Skeletal muscle satellite cell (primary cell): ENCODE results near the gene PRR11.
"Not testable (repeated sequence)": the region's sequence is repeated elsewhere in the genome, so short reads cannot be mapped to it uniquely, and the experiment has no call there.

Source experiments
- H3K27me3 ChIP-seq: 2 replicates; pipeline ENCODE4 v1.7.0; 2013; ENCODE audit warnings: low read length; ENCODE audit not compliant: control insufficient read depth, insufficient read depth
- H3K36me3 ChIP-seq: 2 replicates; pipeline ENCODE4 v1.7.0; 2013; ENCODE audit warnings: mild to moderate bottlenecking, control low read depth, low read length; ENCODE audit not compliant: insufficient read depth
- H3K4me1 ChIP-seq: 2 replicates; pipeline ENCODE4 v1.7.0; 2013; ENCODE audit warnings: low read length; ENCODE audit not compliant: control insufficient read depth, insufficient read depth
- H3K4me2 ChIP-seq: 2 replicates; pipeline ENCODE4 v1.7.0; 2013; ENCODE audit warnings: mild to moderate bottlenecking, low read length
- H3K4me3 ChIP-seq: 2 replicates; pipeline ENCODE4 v1.7.0; 2013; ENCODE audit warnings: low read length
- H3K9ac ChIP-seq: 2 replicates; pipeline ENCODE4 v1.7.0; 2013; ENCODE audit warnings: mild to moderate bottlenecking, low read depth, low read length, moderate library complexity
- H3K9me3 ChIP-seq: replicated peaks from 2 replicates; pipeline ENCODE4 v1.7.0; 2013; ENCODE audit warnings: mild to moderate bottlenecking, control low read depth, low read length

Gene PRR11

GRCh38 chr17:59154292-59154720 is 1.2 kb upstream of the PRR11 start:
- Histone ChIP-seq H3K9ac (peak overlapping the region; percentile 91), H3K4me1 (peaks cover 54% of the 10 kb centered on the region)

DNA sequence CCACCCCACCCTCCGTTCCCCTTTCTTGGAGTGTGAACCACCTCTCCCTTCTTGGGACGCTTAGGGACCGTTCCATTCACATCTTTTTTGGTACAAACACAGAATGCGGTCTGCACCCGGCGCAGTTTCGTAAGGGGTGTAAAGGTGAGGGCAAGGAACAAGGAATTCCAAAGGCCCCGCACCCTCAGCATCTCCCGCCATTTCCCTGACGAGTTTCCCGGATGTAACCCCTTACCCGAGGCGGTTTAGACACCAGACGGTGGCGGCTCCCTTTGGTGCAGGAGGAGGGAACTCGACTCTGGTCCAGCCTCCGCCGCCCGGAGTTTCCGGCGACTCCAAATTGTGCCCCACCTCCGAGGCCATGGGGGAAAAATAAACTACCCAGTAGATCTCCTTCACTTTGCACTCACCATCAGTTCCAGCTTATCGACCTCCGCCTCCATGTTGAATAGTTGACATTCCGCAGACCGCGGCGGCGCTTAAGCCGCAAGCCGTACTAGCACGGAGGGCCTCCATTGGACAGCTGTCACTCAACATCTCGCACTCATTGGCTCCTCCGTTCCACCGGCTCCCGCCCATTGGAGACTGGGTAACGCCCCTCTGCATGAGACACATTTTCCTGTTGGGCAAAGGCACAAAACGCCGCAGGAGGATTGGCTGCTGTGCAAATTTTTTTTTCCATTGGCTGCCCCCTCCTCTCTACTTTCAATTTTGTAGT is 666 bp upstream of the PRR11 start, which contains the start of gene SKA2:
SKA2 (minus strand) TSS at position 466 of the 718 bp plus-strand sequence; CDS start at position 443, 23 bp downstream.
- Histone ChIP-seq H3K36me3 (no peaks in the 10 kb centered on the region), H3K27me3 (no peaks in the 10 kb centered on the region), H3K9ac (peak within 1 kb of the TSS; percentile 91), H3K9me3 (no peaks in the 10 kb centered on the region), H3K4me2 (peak within 1 kb of the TSS; percentile 79), H3K4me3 (peak within 1 kb of the TSS; percentile 85), H3K4me1 (peaks cover 51% of the 10 kb centered on the region)

More at GRCh38 chr17:59154292-59154720, 1.2 kb upstream of the PRR11 start:
- H3K27me3 ChIP-seq = no peaks in the 10 kb centered on the region
- H3K9me3 ChIP-seq = no peaks in the 10 kb centered on the region
- no peaks in the 10 kb centered on the region for H3K36me3 ChIP-seq
- peak overlapping the region; percentile 76 for H3K4me2 ChIP-seq
- peak overlapping the region; percentile 85 for H3K4me3 ChIP-seq

GRCh38 chr17:59160157-59161025 is 4.8 kb downstream of the PRR11 start:
- H3K36me3 ChIP-seq = no peaks in the 10 kb centered on the region
- no peak overlapping the region for H3K4me3 ChIP-seq
- no peaks in the 10 kb centered on the region for H3K9me3 ChIP-seq
- no peaks in the 10 kb centered on the region for H3K27me3 ChIP-seq
- H3K4me1 ChIP-seq = peaks cover 27% of the 10 kb centered on the region
- peak overlapping the region; percentile 53 for H3K4me2 ChIP-seq
- no peak overlapping the region for H3K9ac ChIP-seq

GRCh38 chr17:59161477-59161876 is 5.9 kb downstream of the PRR11 start:
- no peak overlapping the region for H3K4me3 ChIP-seq
- no peaks in the 10 kb centered on the region for H3K36me3 ChIP-seq
- no peak overlapping the region for H3K9ac ChIP-seq
- H3K4me1 ChIP-seq = peaks cover 22% of the 10 kb centered on the region
- H3K27me3 ChIP-seq = no peaks in the 10 kb centered on the region
- H3K4me2 ChIP-seq = no peak overlapping the region
- no peaks in the 10 kb centered on the region for H3K9me3 ChIP-seq

DNA sequence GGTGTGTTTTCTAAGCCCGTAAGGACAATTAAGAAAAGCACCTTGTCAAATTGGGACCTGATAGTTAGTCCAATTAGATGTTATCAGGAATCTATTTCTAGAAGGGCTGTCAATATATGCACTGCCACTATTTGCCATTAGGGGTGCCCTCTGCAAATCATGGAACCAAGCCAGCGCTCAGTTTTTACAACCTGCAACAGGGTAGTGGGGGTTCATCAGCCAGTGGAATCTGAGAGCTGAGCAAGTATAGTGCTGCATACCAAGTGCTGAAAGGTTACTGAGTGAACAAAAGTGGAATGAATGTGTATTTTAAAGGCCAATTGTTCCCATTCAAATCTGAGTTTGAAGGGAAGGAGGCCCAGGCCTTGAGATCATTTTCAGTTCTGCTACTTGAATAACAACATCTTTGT is 10.4 kb downstream of the PRR11 start:
- no peaks in the 10 kb centered on the region for H3K27me3 ChIP-seq
- H3K9me3 ChIP-seq = no peaks in the 10 kb centered on the region
- no peak overlapping the region for H3K9ac ChIP-seq
- H3K4me2 ChIP-seq = peak overlapping the region; percentile 3
- peaks cover 11% of the 10 kb centered on the region for H3K4me1 ChIP-seq
- H3K4me3 ChIP-seq = no peak overlapping the region
- H3K36me3 ChIP-seq = no peaks in the 10 kb centered on the region

GRCh38 chr17:59167571-59168001 is 12.0 kb downstream of the PRR11 start:
- peaks cover 8% of the 10 kb centered on the region for H3K4me1 ChIP-seq
- no peaks in the 10 kb centered on the region for H3K36me3 ChIP-seq
- no peaks in the 10 kb centered on the region for H3K9me3 ChIP-seq
- H3K9ac ChIP-seq = no peak overlapping the region
- H3K4me2 ChIP-seq = no peak overlapping the region
- H3K4me3 ChIP-seq = no peak overlapping the region
- no peaks in the 10 kb centered on the region for H3K27me3 ChIP-seq

DNA sequence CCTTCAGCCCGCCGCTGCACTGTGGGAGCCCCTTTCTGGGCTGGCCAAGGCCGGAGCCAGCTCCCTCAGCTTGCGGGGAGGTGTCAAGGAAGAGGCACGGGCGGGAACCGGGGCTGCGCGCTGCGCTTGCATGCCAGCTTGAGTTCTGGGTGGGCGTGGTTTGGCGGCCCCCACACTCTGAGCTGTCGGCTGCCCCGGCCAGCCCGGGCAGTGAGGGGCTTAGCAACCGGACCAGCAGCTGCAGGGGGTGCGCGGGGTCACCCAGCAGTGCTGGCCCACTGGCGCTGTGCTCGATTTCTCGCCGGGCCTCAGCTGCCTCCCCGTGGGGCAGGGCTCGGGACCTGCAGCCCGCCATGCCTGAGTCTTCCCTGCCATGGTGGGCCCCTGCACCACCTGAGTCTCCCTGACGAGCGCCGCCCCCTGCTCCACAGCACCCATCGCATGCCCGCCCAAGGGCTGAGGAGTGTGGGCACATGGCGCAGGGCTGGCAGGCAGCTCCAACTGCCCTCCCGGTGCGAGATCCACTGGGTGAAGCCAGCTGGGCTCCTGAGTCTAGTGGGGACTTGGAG is 17.0 kb downstream of the PRR11 start:
- Histone ChIP-seq H3K9ac (no peak overlapping the region), H3K9me3 (no peaks in the 10 kb centered on the region), H3K4me1 (peaks cover 4% of the 10 kb centered on the region), H3K4me3 (no peak overlapping the region), H3K27me3 (no peaks in the 10 kb centered on the region), H3K36me3 (peaks cover 6% of the 10 kb centered on the region), H3K4me2 (no peak overlapping the region)

DNA sequence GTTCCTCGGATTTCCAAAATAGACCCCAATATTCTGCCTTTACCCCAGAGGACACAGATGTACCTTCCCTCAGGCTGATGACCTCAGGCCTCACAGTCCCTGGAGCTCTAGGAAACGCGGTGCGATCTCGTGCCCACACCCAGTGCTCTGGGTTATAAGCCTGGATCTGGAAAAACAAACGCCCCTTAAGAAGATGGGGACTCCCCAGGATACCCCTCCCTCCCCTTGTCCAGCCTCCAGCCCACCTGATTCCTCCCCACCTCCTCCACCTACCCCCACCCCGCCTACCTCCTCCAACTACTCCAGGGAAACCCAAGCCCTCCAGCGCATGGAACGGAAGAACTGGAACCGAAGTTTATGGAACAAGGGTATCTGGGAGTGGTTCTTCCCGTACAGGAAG is 19.1 kb downstream of the PRR11 start:
- no peaks in the 10 kb centered on the region for H3K27me3 ChIP-seq
- no peak overlapping the region for H3K4me3 ChIP-seq
- peaks cover 6% of the 10 kb centered on the region for H3K36me3 ChIP-seq
- no peaks in the 10 kb centered on the region for H3K4me1 ChIP-seq
- H3K9me3 ChIP-seq = no peaks in the 10 kb centered on the region
- no peak overlapping the region for H3K4me2 ChIP-seq
- no peak overlapping the region for H3K9ac ChIP-seq

DNA sequence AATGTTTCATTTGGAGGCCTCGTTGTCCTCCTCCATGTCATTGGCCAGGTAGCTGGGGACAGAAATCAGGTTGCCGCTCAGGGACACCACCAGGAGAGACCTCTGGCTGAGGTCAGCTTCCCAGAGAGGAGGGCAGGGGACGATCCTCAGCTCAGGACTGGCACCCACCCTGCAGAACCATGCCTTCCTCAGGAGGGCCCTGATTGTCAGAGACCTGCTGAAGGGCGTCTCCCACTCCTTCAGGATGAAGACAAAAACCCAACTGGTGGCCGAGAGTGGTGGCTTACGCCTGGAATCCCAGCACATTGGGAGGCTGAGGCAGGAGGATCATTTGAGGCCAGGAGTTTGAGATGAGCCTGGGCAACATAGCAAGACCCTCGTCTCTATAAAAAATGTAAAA is 19.5 kb downstream of the PRR11 start:
- Histone ChIP-seq H3K4me3 (no peak overlapping the region), H3K4me2 (no peak overlapping the region), H3K9me3 (no peaks in the 10 kb centered on the region), H3K4me1 (no peaks in the 10 kb centered on the region), H3K27me3 (no peaks in the 10 kb centered on the region), H3K9ac (no peak overlapping the region), H3K36me3 (peaks cover 6% of the 10 kb centered on the region)

- peaks cover 8% of the 10 kb centered on the region for H3K36me3 ChIP-seq
- H3K9ac ChIP-seq = no peak overlapping the region
- no peaks in the 10 kb centered on the region for H3K27me3 ChIP-seq
- H3K4me1 ChIP-seq = no peaks in the 10 kb centered on the region
- no peak overlapping the region for H3K4me3 ChIP-seq
- H3K9me3 ChIP-seq = no peaks in the 10 kb centered on the region
- H3K4me2 ChIP-seq = no peak overlapping the region
Observed at GRCh38 chr17:59178266-59178985, 22.9 kb downstream of the PRR11 start.

DNA sequence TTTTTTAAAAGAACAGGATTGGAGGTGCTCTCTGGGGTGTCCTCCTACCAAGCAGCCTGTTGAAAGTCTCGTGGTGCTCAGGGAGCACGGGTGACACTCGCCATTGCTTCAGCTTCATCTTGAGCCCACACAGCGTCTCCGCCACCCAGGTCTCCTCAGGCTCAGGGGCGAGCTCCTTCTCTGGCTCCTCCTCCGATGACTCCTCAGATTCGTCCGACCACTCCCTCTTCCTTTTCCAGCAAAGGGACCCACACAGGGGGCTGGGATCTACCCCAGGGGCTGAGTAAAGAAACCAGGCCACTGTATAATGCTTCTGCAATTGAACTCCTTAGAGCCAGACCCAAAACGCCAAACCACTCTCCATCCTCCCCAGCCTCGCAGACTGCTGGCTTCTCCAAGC is 24.1 kb downstream of the PRR11 start:
- not testable (repeated sequence) for H3K9me3 ChIP-seq, H3K27me3 ChIP-seq, H3K9ac ChIP-seq, H3K4me3 ChIP-seq, H3K4me2 ChIP-seq, H3K36me3 ChIP-seq, H3K4me1 ChIP-seq
